ENCODE measurements around the gene PSMD14.

The PSMD14 gene

DNA sequence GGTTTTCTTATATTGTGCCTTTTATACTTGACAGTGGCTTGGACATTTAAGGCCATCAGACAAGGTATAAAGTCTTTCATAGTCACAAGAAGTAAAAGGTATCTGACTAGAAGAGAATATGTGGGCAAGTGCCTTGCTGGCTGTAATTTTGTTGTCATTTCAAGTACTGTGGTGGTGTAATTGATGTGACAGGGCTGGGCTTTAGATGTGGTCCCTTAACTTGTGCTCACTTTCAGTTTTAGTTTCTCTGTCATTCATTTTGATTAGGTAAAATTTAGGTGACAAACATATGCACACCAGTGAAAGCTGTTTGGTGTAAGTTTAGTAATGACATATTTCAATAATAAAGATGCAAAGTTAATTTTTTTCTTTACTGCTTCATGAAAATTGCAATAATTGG is 76.6 kb downstream of the PSMD14 start:
- no peaks in the 10 kb centered on the region for H3K4me1 ChIP-seq (ENCODE audit: insufficient read depth, poor library complexity, severe bottlenecking)
- H3K36me3 ChIP-seq (ENCODE audit: low read depth), result peaks cover 31% of the 10 kb centered on the region
- DNase-seq (ENCODE audit: low spot score) (no peak), ATAC-seq (ENCODE audit: low read depth) (no peak)
- H3K27ac ChIP-seq (ENCODE audit: poor library complexity, severe bottlenecking), result no peak overlapping the region
- H3K27me3 ChIP-seq (ENCODE audit: insufficient read depth, poor library complexity, severe bottlenecking), result no peaks in the 10 kb centered on the region
- no peak overlapping the region for H3K4me3 ChIP-seq (ENCODE audit: severe bottlenecking)
- TF ChIP-seq, protein P1, sequence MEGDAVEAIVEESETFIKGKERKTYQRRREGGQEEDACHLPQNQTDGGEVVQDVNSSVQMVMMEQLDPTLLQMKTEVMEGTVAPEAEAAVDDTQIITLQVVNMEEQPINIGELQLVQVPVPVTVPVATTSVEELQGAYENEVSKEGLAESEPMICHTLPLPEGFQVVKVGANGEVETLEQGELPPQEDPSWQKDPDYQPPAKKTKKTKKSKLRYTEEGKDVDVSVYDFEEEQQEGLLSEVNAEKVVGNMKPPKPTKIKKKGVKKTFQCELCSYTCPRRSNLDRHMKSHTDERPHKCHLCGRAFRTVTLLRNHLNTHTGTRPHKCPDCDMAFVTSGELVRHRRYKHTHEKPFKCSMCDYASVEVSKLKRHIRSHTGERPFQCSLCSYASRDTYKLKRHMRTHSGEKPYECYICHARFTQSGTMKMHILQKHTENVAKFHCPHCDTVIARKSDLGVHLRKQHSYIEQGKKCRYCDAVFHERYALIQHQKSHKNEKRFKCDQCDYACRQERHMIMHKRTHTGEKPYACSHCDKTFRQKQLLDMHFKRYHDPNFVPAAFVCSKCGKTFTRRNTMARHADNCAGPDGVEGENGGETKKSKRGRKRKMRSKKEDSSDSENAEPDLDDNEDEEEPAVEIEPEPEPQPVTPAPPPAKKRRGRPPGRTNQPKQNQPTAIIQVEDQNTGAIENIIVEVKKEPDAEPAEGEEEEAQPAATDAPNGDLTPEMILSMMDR (IDR thresholded peaks at IDR 0.05; ENCODE audit: poor library complexity, severe bottlenecking), result no peak
- no peaks in the 10 kb centered on the region for H3K9me3 ChIP-seq (ENCODE audit: severe bottlenecking)

DNA sequence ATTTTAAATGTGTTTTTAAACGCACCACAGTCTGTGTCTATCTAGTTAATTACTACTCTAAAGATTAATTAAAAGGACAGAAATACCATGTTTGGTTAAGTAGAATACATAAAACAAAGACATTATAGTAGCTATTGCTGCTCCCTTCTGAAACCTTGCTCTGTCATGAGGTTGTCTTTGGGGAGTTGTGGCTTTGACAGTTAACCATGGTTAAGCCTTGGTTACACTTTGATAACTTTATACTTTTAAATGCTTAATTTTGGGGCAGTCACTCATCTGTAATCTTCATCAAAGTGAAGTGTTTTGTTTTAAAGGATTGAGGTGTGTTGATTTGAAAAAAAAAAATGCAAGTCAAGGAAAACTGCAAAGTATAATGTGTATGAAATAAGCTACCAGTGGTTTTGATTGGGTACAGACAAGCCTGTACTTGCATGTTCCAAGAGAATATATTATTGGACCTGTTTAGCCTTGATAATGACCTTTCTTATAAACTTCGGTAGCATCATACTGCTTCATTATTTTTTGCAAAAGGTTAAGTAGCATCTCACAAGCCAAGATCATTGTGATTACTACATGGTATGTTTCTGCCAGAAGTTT is 78.1 kb downstream of the PSMD14 start:
- DNase-seq (ENCODE audit: low spot score), result no peak
- H3K4me1 ChIP-seq (ENCODE audit: insufficient read depth, poor library complexity, severe bottlenecking), result no peaks in the 10 kb centered on the region
- no peak for ATAC-seq (ENCODE audit: low read depth)
- TF ChIP-seq, protein P1 (IDR thresholded peaks at IDR 0.05; ENCODE audit: poor library complexity, severe bottlenecking), result no peak
- H3K36me3 ChIP-seq (ENCODE audit: low read depth), result peaks cover 39% of the 10 kb centered on the region
- no peaks in the 10 kb centered on the region for H3K27me3 ChIP-seq (ENCODE audit: insufficient read depth, poor library complexity, severe bottlenecking)
- H3K9me3 ChIP-seq (ENCODE audit: severe bottlenecking), result no peaks in the 10 kb centered on the region
- no peak overlapping the region for H3K4me3 ChIP-seq (ENCODE audit: severe bottlenecking)
- H3K27ac ChIP-seq (ENCODE audit: poor library complexity, severe bottlenecking), result no peak overlapping the region

DNA sequence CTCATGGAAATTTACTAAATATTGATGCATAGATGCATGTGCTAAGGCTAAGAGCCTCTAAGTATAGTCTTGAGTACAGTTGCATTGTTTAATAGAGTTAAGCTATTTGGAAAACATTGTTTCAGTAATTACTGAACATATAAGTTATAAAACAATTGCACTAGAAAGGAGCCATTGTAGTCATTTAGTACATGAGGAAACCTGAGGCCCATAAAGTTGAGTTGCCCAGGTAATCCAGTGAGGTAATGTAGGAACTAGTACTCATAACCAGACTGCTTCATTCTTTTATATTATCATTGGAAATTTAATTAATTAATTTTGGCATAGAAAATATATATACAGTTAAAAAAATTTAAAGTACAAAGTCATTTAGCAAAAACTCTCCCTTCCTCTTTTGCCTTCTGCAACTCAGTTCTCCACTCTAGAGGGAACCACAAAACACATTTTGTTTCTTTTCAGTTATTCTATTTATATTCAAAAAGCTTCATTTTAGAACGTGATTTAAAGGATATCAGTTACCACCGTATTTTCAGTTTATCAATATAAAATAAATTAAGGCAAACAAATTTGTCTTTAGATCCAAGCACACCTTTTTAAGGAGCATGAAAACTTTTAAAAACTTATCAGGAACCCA is 80.0 kb downstream of the PSMD14 start:
- TF ChIP-seq, protein P1 (IDR thresholded peaks at IDR 0.05; ENCODE audit: poor library complexity, severe bottlenecking), result no peak
- no peak for DNase-seq (ENCODE audit: low spot score)
- H3K4me3 ChIP-seq (ENCODE audit: severe bottlenecking), result no peak overlapping the region

DNA sequence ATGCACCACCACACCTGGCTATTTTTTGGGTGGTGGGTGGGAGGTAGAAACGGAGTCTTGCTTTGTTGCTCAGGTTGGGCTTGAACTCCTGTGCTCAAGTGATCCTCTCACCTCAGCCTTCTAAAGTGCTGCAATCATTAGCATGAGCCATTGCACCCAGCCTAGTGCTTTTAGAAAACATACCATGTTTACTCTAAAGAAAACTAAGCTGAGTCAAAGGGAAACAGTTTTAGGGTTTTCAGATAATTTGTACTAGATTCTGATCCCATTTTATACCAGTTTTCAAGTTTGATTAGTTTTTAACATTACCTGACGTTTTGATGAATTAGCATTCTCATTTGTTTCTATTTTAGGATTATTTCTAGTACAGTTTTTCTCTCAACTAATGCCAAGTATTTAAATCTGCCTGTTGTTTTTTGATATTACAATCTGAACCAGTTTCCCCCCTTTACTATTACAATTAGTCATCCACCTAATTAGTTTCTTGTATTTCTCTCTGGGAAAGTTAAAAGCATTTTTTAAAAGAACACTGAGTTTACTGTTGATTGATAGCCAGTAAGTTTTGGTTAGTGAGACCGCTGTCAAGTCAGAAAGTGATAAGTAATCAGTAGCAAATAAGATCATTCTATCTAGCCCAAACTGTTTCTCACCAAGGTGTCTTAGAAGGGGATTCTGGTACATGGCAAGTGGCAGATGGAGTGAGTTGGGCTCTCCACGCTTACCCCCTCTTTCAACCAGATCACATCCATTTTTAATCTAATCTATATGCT is 83.7 kb downstream of the PSMD14 start:
- H3K4me3 ChIP-seq (ENCODE audit: severe bottlenecking), result no peak overlapping the region
- H3K27me3 ChIP-seq (ENCODE audit: insufficient read depth, poor library complexity, severe bottlenecking), result no peaks in the 10 kb centered on the region
- peaks cover 54% of the 10 kb centered on the region for H3K36me3 ChIP-seq (ENCODE audit: low read depth)
- ATAC-seq (ENCODE audit: low read depth) (no peak), DNase-seq (ENCODE audit: low spot score) (no peak)
- no peaks in the 10 kb centered on the region for H3K4me1 ChIP-seq (ENCODE audit: insufficient read depth, poor library complexity, severe bottlenecking)
- H3K27ac ChIP-seq (ENCODE audit: poor library complexity, severe bottlenecking), result no peak overlapping the region
- TF ChIP-seq, protein P1 (IDR thresholded peaks at IDR 0.05; ENCODE audit: poor library complexity, severe bottlenecking), result no peak
- H3K9me3 ChIP-seq (ENCODE audit: severe bottlenecking), result no peaks in the 10 kb centered on the region

More for the DNA sequence above, 80.0 kb downstream of the PSMD14 start:
- Histone ChIP-seq H3K4me1 (ENCODE audit: insufficient read depth, poor library complexity, severe bottlenecking) (no peaks in the 10 kb centered on the region), H3K27ac (ENCODE audit: poor library complexity, severe bottlenecking) (no peak overlapping the region), H3K27me3 (ENCODE audit: insufficient read depth, poor library complexity, severe bottlenecking) (no peaks in the 10 kb centered on the region), H3K9me3 (ENCODE audit: severe bottlenecking) (no peaks in the 10 kb centered on the region), H3K36me3 (ENCODE audit: low read depth) (peaks cover 51% of the 10 kb centered on the region)
- ATAC-seq (ENCODE audit: low read depth), result no peak
